ENCODE measurements around the gene RAC3. TPM values are rescaled to one million over a fixed set of nuclear protein-coding genes. Genes with fewer than 3 reads are reported as not detected.

Gene RAC3
- total RNA-seq, 2 experiments from 2014 or later = 6.4 to 6.8 TPM

DNA sequence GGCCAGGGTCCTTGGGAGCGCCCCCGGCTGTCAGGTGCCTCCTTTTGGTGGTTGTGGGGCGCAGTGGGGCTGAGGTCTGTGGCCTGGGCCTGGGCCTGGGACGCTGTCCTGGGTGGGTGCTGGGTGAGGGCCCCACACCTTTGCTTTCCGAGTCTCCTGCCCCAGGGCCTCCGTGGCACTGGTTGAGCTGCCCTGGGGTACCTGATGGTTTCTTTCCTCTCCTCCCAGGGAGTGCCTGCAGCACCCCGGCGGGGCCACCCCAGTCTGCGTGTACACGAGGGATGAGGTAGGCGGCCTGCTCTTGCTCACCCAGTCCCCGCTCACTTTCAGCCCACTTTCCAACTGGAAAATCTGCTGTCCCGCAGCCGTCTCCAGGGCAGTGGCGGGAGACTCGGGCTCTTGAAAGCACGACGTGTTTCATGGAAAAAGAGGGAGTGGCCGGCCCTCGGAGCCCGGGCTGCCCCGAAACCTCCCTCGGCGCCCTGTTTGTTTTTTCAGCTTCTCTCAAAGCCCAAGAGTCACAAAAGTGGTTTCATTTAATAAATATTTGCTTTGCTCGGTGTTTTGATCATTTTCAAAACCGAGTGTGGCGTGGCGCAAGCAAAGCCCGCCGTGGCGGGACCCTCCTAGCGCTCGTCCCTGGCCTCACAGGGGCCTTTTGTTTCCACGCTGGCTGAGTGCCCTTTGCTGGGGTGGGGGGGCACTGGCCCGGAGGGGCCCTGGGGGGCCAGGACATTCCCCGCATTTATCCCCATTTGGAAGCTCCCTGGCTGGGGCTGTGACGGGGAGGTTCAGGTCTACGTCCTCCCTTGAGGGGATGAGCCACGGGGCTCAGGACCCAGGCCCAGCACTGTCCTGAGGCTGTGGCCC is 36.6 kb upstream of the RAC3 start:
- ATAC-seq (no peak), DNase-seq (no peak)
- CTCF ChIA-PET = no interaction called here
- Mint-ChIP-seq H3K27me3 (no peaks in the 10 kb centered on the region), H3K4me1 (no peaks in the 10 kb centered on the region), H3K9me3 (ENCODE audit: low read depth) (no peaks in the 10 kb centered on the region), H3K36me3 (no peaks in the 10 kb centered on the region), H3K27ac (no peak overlapping the region), H3K4me3 (no peak overlapping the region)

GRCh38 chr17:81995463-81996231 is 35.8 kb upstream of the RAC3 start:
- H3K27ac Mint-ChIP-seq = no peak overlapping the region
- CTCF ChIA-PET = no interaction called here

DNA sequence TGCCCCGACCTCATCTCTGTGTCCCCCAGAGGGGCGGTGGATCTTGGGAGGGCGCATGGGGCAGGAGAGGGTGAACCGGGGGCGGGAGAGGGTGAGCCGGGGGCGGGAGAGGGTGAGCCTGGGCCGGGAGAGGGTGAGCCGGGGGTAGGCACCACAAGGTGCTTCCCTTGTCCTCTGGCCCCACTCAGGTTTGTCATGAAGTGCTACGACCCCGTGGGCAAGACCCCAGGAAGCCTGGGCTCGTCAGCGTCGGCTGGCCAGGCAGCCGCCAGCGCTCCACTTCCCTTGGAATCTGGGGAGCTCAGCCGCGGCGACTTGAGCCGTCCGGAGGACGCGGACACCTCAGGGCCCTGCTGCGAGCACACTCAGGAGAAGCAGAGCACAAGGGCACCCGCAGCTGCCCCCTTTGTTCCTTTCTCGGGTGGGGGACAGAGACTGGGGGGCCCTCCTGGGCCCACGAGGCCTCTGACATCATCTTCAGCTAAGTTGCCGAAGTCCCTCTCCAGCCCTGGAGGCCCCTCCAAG is 35.2 kb upstream of the RAC3 start:
- H3K4me1 Mint-ChIP-seq = no peaks in the 10 kb centered on the region
- H3K36me3 Mint-ChIP-seq = no peaks in the 10 kb centered on the region
- H3K4me3 Mint-ChIP-seq = no peak overlapping the region
- H3K9me3 Mint-ChIP-seq (ENCODE audit: low read depth) = no peaks in the 10 kb centered on the region
- no peak overlapping the region for H3K27ac Mint-ChIP-seq
- no peak for DNase-seq
- CTCF ChIA-PET = interaction anchor here (1.4 kb wide), 1 partner anchor 37 kb away, joined by 6 read pairs; no protein-coding TSS in a partner anchor
- no peak for ATAC-seq
- H3K27me3 Mint-ChIP-seq = no peaks in the 10 kb centered on the region

More at GRCh38 chr17:81995463-81996231, 35.8 kb upstream of the RAC3 start:
- H3K9me3 Mint-ChIP-seq (ENCODE audit: low read depth) = no peaks in the 10 kb centered on the region
- DNase-seq = no peak
- no peaks in the 10 kb centered on the region for H3K4me1 Mint-ChIP-seq
- no peaks in the 10 kb centered on the region for H3K36me3 Mint-ChIP-seq
- no peak for ATAC-seq
- no peak overlapping the region for H3K4me3 Mint-ChIP-seq
- no peaks in the 10 kb centered on the region for H3K27me3 Mint-ChIP-seq

DNA sequence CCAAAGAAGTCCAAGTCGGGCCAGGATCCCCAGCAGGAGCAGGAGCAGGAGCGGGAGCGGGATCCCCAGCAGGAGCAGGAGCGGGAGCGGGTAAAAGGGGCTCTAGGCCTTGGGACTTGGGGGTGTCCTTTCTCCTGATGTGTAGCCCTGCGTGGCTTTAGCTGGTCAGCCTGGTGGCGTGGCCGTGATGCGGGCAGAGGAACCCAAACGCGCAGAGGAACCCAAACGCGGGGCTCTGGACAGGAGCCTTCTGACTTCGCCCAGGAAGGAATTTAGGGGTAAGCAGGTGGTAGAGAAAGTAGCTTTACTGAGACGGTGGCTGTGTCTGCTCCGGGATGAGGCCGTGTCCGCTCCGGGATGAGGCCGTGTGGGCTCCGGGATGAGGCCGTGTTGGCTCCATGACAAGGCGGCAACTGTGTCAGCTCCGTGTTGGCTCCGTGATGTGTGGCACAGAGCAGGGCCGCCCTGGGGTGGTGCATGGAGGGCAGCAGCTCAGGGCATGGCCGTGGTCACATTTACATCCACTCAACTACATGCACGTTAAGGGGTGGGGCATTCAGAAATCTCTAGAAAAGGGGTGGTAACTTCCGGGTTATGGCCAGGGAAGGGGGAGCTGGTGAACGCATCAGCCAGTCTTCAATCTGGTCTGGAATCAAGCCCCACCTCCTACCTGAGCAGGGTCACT is 34.6 kb upstream of the RAC3 start:
- H3K27ac Mint-ChIP-seq = no peak overlapping the region
- H3K4me3 Mint-ChIP-seq = no peak overlapping the region
- ATAC-seq = no peak
- no peaks in the 10 kb centered on the region for H3K9me3 Mint-ChIP-seq (ENCODE audit: low read depth)
- no peak for DNase-seq
- no peaks in the 10 kb centered on the region for H3K36me3 Mint-ChIP-seq
- CTCF ChIA-PET = interaction anchor here (0.6 to 1.4 kb wide), 3 partner anchors 37 to 171 kb away, joined by 3 to 6 read pairs (median 3); partner anchors contain the start of gene DCXR
- no peaks in the 10 kb centered on the region for H3K27me3 Mint-ChIP-seq
- H3K4me1 Mint-ChIP-seq = no peaks in the 10 kb centered on the region

DNA sequence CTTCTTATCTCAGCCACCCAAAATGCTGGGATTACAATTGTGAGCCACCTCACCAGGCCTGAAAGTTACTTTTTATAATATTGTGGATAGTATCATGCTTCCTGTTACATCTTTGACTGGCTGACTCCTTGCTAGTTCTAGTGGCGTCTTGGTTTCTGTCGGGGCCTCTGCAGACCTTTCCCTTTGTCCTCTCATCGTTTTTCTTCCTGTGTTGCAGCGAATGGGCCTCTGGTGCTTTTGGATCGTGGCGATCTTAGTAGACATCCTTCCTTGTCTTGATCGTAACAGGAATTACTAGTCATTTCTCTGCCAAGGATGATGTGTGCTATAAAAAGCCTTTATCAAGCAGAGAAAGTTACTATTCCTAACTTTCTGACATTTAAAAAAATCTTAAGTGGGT is 33.3 kb upstream of the RAC3 start:
- H3K9me3 Mint-ChIP-seq (ENCODE audit: low read depth) = no peaks in the 10 kb centered on the region
- H3K36me3 Mint-ChIP-seq = no peaks in the 10 kb centered on the region
- no peak overlapping the region for H3K27ac Mint-ChIP-seq
- H3K4me1 Mint-ChIP-seq = no peaks in the 10 kb centered on the region
- ATAC-seq (no peak), DNase-seq (no peak)
- no peak overlapping the region for H3K4me3 Mint-ChIP-seq
- CTCF ChIA-PET = interaction anchor here (0.8 kb wide), 1 partner anchor 22 kb away, joined by 3 read pairs; no protein-coding TSS in a partner anchor
- H3K27me3 Mint-ChIP-seq = no peaks in the 10 kb centered on the region

DNA sequence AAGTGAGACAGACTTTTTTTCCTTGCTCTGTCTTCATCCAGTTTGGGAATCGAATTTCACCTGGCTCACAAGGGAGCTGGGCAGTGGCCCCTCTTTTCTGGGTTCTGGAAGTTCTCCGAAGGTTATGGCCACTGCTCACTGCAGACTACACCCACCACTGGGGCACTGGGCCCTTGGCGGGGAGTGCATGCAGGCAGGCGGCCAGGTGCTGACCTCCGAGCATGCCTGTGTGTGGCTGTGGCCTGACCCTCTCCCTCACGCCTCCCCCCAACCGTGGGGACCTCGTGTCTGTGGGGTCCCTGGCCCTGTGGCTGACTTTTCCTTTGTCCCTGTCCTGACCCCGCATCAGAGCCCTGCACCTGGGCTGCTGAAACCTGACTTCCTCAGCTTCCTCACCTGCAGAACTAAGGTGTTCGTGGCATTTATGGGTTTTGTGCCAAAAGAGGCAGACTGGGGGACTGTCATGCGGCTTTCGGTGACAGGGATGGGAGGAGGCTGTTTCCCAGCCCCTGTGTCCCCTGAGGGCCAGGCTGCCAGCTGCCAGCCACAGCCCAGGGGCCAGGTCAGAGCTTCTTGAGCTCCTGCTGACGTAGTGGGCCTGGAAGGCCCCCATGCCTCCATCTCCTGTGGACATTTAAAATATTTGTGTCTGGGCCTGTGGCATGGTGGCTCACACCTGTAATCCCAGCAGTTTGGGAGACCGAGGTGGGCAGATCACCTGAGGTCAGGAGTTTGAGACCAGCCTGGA is 32.6 kb upstream of the RAC3 start:
- Mint-ChIP-seq H3K27ac (no peak overlapping the region), H3K4me1 (no peaks in the 10 kb centered on the region), H3K36me3 (no peaks in the 10 kb centered on the region), H3K4me3 (no peak overlapping the region), H3K27me3 (no peaks in the 10 kb centered on the region), H3K9me3 (ENCODE audit: low read depth) (no peaks in the 10 kb centered on the region)
- ATAC-seq = no peak
- CTCF ChIA-PET = interaction anchor here (0.8 kb wide), 1 partner anchor 21 kb away, joined by 3 read pairs; no protein-coding TSS in a partner anchor
- no peak for DNase-seq

DNA sequence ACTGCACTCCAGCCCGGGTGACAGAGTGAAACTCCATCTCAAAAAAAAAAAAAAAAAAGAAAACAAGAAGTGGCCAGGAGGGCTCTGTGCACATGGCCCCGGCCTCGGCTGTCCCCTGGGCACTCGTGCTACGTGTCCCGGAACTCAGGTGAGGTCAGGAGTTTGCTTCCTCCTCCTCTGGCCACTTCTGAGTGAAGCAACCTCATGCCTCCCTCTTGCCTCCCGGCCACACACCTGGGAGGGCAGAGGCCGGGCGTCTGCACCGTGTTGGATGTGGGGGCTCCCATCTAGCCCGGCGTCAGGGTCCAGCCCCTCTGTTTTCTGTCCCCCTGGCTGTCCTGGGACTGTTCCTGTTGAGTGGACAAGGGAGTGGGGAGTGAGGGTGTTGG is 31.9 kb upstream of the RAC3 start:
- DNase-seq (no peak), ATAC-seq (no peak)
- Mint-ChIP-seq H3K9me3 (ENCODE audit: low read depth) (no peaks in the 10 kb centered on the region), H3K4me1 (no peaks in the 10 kb centered on the region), H3K36me3 (no peaks in the 10 kb centered on the region), H3K27me3 (no peaks in the 10 kb centered on the region), H3K4me3 (no peak overlapping the region), H3K27ac (no peak overlapping the region)
- CTCF ChIA-PET = no interaction called here

- CTCF ChIA-PET = no interaction called here
- no peak for ATAC-seq
- H3K4me3 Mint-ChIP-seq = no peak overlapping the region
- H3K4me1 Mint-ChIP-seq = no peaks in the 10 kb centered on the region
- H3K36me3 Mint-ChIP-seq = no peaks in the 10 kb centered on the region
- H3K27ac Mint-ChIP-seq = no peak overlapping the region
- H3K27me3 Mint-ChIP-seq = no peaks in the 10 kb centered on the region
- DNase-seq = no peak
- no peaks in the 10 kb centered on the region for H3K9me3 Mint-ChIP-seq (ENCODE audit: low read depth)
Observed at GRCh38 chr17:81999976-82000802, 31.3 kb upstream of the RAC3 start.

GRCh38 chr17:82000803-82001570 is 30.5 kb upstream of the RAC3 start:
- H3K27me3 Mint-ChIP-seq = no peaks in the 10 kb centered on the region
- no peak overlapping the region for H3K27ac Mint-ChIP-seq
- ATAC-seq (no peak), DNase-seq (no peak)
- no peaks in the 10 kb centered on the region for H3K36me3 Mint-ChIP-seq
- no peak overlapping the region for H3K4me3 Mint-ChIP-seq
- no peaks in the 10 kb centered on the region for H3K9me3 Mint-ChIP-seq (ENCODE audit: low read depth)
- CTCF ChIA-PET = no interaction called here
- H3K4me1 Mint-ChIP-seq = no peaks in the 10 kb centered on the region

DNA sequence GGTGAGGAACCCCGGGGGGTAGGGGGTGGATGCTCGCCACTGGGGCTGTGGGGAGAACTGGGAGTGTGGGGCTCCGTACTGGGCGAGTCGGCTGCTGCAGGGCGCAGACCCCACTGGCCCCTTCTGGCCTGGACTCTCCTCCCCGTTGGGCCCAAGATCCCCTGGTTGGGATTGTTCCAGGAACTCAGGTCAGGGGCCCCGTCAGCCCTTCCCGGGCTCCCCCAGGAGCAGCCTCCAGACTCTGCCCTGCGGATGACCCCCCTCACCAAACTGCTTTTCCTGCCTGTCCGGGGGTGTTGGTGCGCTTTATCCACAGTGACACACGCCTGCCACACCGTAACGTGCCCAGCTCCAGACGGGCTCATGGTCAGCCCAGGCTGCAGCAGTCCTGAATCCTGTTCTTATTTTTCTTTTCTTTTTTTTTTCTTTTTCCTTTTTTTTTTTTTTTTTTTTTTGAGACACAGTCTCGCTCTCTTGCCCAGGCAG is 29.9 kb upstream of the RAC3 start:
- Mint-ChIP-seq H3K27me3 (no peaks in the 10 kb centered on the region), H3K4me3 (no peak overlapping the region), H3K9me3 (ENCODE audit: low read depth) (no peaks in the 10 kb centered on the region), H3K36me3 (no peaks in the 10 kb centered on the region), H3K27ac (no peak overlapping the region), H3K4me1 (no peaks in the 10 kb centered on the region)
- ATAC-seq (no peak), DNase-seq (no peak)
- CTCF ChIA-PET = interaction anchor here (4.6 kb wide), 1 partner anchor 19 kb away, joined by 21 read pairs; the partner anchor contains the start of gene CENPX

Measured in activated CD8-positive, alpha-beta memory T cell treated with anti-CD3 and anti-CD28 coated beads, Interleukin-2, amount 10 ng/mL, durations not matched to agents 7 days and 5 days (primary cell).